Skeletal muscle tissue (tissue), 4 donors: Measurements from ENCODE around the gene INO80B. TPM values are rescaled to one million over a fixed set of nuclear protein-coding genes. Genes with fewer than 3 reads are reported as not detected.
A peak's percentile ranks its signal among the peaks of the same experiment; 100 is the strongest.
"Not testable (repeated sequence)": the region's sequence is repeated elsewhere in the genome, so short reads cannot be mapped to it uniquely, and the experiment has no call there.

Experiments used
- H3K27ac ChIP-seq: one replicate; pipeline ENCODE4 v1.7.0; 2013; ENCODE audit warnings: mild to moderate bottlenecking, low read depth, low read length, inconsistent platforms
- H3K27me3 ChIP-seq, 3 donors: one replicate each; pipeline ENCODE4 v1.7.0; 2013; ENCODE audit warnings: low read length in 3 of 3; ENCODE audit not compliant: control insufficient read depth in 3 of 3, insufficient read depth in 3 of 3
- H3K36me3 ChIP-seq, 3 donors: one replicate each; pipeline ENCODE4 v1.7.0; 2013; ENCODE audit warnings: low read length in 3 of 3; ENCODE audit not compliant: control insufficient read depth in 3 of 3, insufficient read depth in 3 of 3
- H3K4me1 ChIP-seq, 3 donors: one replicate each; pipeline ENCODE4 v1.7.0; 2013; ENCODE audit warnings: low read length in 3 of 3, mild to moderate bottlenecking in 3 of 3; ENCODE audit not compliant: control insufficient read depth in 3 of 3, insufficient read depth in 3 of 3
- H3K4me3 ChIP-seq, 3 donors: one replicate each; pipeline ENCODE4 v1.7.0; 2013; ENCODE audit warnings: low read length in 3 of 3
- H3K9ac ChIP-seq, 3 donors: one replicate each; pipeline ENCODE4 v1.7.0; 2013; ENCODE audit warnings: low read length in 3 of 3, mild to moderate bottlenecking in 3 of 3, moderate library complexity in 2 of 3, low read depth in 1 of 3
- H3K9me3 ChIP-seq, 3 donors: one replicate each; pipeline ENCODE4 v1.7.0; 2013; ENCODE audit warnings: low read length in 3 of 3; ENCODE audit not compliant: control insufficient read depth in 3 of 3
- total RNA-seq: library from RNA; depleted of rRNA; stranded (reverse); fragments of >200 nt; gene quantifications from one replicate; pipeline ENCODE4 v1.2.3, GENCODE V29; 2014
- donor health status: Osteomylitis.

The INO80B gene
- total RNA-seq, 1 donor from 2014 or later, result 12.5 TPM

DNA sequence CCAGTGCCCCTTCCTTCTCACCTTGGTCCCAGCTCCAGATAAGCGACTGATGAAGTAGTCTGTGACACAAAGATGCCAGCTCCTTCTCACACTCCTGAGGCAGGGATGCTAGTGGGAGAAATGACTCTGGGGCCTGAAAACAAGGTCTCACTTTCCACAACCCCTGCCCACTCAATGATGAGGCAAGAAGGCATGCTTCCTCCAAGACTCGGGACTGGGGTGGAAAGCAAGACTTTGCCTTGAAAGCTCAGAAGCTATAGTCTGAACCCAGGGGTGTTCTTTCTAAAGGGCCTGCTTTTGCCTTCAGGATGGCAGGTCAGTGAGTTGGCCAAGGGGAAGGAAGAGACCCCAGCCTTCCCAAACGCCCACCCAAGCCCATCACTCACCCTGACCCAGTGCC, 26.5 kb downstream of the INO80B start:
- Histone ChIP-seq H3K27me3 (no peaks in the 10 kb centered on the region), H3K27ac (no peak overlapping the region), H3K4me3 (peak overlapping the region; percentile 85 to 100 (median 98)), H3K9me3 (no peaks in the 10 kb centered on the region), H3K36me3 (peaks cover 18 to 36% (median 19%) of the 10 kb centered on the region in 3 donors), H3K9ac (peak overlapping the region; percentile 69 to 93 (median 86)), H3K4me1 (peaks cover 22 to 37% (median 26%) of the 10 kb centered on the region in 3 donors)

DNA sequence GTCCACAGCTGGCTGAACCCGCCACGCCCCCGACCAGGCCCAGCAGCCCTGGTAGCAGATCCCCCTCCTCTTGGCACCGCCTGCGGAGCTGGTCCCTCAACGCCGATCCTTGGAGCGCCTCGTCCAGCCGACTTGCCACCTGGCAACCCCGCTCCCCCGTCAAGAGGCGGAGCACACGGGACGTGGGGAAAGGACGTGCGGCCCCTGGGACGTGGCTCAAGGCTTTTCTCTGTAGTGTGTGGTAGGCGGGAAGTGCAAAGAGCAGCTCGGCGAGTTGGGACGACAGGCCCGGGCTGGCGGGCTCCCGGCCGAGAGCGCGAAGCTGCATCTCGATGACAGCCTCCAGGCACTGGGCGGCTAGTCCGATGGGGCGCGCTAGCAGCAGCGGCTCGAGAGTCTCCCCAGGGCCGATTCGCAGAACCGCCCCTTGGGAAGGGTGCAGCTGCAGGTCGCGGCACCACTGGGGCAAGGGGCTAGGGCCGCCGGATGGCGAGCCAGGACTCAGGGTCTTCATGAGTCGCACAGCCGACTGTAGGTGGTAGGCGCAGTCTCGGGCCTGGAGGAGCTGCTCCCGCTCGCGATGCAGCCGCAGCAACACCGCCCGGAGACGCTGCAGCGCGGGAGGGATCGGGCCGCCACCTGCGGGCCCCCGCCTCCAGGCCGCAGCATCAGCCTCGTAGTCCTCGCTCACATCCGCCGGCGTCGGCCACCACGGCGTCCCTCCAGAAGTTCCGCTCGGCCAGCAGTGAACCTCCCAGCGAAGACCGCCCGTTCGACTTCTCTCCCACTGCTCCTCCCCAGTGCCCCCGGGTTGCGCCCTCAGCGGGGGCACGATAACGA, 27.3 kb downstream of the INO80B start:
- peaks cover 17 to 32% (median 22%) of the 10 kb centered on the region in 3 donors for H3K36me3 ChIP-seq
- H3K4me3 ChIP-seq, result peak overlapping the region; percentile 85 to 100 (median 98)
- peak overlapping the region; percentile 69 to 93 (median 86) for H3K9ac ChIP-seq
- H3K4me1 ChIP-seq, result peaks cover 22 to 37% (median 26%) of the 10 kb centered on the region in 3 donors
- no peaks in the 10 kb centered on the region for H3K27me3 ChIP-seq
- peak overlapping the region; percentile 71 for H3K27ac ChIP-seq
- H3K9me3 ChIP-seq, result no peaks in the 10 kb centered on the region

DNA sequence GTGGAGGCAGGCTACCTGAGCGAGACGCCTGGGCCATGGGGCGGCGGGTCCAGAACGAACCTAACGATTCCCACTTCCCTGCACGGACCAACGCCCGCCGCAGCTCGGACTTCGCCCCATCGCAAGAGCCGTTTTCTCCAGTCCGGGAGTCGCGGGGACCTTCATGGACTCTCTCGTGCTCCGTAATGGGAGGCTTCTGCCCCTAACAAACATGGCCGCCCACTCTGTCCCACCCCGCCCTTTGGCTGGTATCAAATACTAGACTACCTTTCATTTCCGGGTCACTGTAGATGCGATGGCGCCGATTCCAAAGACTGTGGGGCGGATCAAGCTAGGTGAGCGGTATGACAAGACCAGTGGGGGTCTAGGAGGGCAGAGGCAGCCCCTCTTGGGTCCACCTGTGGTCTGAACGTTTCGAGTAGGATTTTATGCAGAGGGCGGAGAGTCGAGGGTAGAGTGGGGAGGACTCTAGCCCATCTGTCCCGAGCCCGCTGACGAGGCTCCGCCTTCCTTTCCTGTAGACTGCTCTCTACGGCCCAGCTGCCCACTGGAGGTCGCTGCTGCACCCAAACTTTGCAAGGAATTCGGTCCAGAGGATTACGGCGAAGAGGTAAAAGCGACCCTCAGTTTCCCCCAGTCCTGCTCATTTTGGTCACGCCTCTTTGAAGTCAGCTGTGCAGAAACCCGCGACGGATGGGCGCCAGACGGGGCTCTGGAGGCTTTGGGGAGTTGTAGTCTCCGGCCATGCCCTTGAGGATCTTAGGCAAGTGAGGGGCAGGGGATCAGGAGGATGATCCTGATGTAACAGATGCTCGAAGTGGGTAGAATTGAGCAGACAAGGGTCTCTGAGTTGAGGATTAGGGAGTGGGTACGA, 28.2 kb downstream of the INO80B start, which contains the start of the genes CCDC142 and TTC31:
CCDC142 (minus strand) TSS at position 198 of the 874 bp plus-strand sequence; CDS start at position 37, 161 bp downstream.
TTC31 (plus strand) TSS at position 281 of the 874 bp plus-strand sequence; CDS start at position 296, 15 bp downstream.
- Histone ChIP-seq H3K27me3 (no peaks in the 10 kb centered on the region), H3K4me1 (peaks cover 22 to 37% (median 26%) of the 10 kb centered on the region in 3 donors), H3K9me3 (no peaks in the 10 kb centered on the region), H3K36me3 (peaks cover 12 to 27% (median 22%) of the 10 kb centered on the region in 3 donors), H3K27ac (peak within 1 kb of the TSS; percentile 71), H3K9ac (peak within 1 kb of the TSS; percentile 69 to 93 (median 86)), H3K4me3 (peak within 1 kb of the TSS; percentile 85 to 100 (median 98))

DNA sequence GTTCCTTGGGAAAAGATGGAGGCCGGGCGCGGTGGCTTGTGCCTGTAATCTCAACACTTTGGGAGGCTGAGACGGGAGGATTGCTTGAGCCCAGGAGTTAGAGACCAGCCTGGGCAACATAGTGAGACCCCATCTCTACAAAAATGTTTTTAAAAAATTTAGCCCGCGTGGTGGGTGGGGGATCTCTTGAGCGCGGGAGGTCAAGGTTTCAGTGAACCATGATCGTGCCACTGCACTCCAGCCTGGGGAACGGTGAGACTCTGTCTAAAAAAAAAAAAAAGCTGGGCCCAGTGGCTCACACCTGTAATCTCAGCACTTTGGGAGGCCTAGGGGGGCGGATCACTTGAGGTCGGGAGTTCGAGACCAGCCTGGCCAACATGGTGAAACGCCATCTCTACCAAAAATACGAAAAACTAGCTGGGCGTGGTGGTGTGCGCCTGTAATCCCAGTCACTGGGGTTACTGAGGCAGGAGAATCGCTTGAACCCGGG, 28.8 kb downstream of the INO80B start:
- Histone ChIP-seq H3K9ac (peak overlapping the region; percentile 69 to 93 (median 86)), H3K4me1 (peaks cover 22 to 37% (median 26%) of the 10 kb centered on the region in 3 donors), H3K4me3 (peak overlapping the region; percentile 85 to 100 (median 98)), H3K36me3 (peaks cover 12 to 27% (median 22%) of the 10 kb centered on the region in 3 donors)
- H3K27ac ChIP-seq, H3K27me3 ChIP-seq, H3K9me3 ChIP-seq: not testable (repeated sequence)

DNA sequence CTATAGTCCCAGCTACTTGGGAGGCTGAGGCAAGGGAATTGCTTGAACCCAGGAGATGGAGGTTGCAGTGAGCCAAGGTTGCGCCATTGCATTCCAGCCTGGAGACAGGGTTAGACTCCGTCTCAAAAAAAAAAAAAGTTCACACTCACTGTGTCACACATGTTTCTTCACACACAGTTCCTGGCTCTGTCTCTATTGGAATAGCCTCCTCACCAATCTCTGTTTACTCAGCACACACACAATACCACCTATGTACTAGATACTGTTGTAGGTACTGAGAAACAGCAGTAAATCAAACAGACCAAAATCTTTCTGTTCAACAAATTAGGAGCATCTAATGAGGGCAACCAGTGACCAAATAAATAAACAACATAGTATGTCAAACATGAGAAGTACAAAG, 31.3 kb downstream of the INO80B start:
- no peaks in the 10 kb centered on the region for H3K27me3 ChIP-seq
- no peak overlapping the region for H3K4me3 ChIP-seq
- H3K4me1 ChIP-seq, result peaks cover 16 to 30% (median 20%) of the 10 kb centered on the region in 3 donors
- H3K36me3 ChIP-seq, result peaks cover 23 to 37% (median 25%) of the 10 kb centered on the region in 3 donors
- H3K9ac ChIP-seq, result no peak overlapping the region
- H3K9me3 ChIP-seq, result no peaks in the 10 kb centered on the region
- no peak overlapping the region for H3K27ac ChIP-seq

DNA sequence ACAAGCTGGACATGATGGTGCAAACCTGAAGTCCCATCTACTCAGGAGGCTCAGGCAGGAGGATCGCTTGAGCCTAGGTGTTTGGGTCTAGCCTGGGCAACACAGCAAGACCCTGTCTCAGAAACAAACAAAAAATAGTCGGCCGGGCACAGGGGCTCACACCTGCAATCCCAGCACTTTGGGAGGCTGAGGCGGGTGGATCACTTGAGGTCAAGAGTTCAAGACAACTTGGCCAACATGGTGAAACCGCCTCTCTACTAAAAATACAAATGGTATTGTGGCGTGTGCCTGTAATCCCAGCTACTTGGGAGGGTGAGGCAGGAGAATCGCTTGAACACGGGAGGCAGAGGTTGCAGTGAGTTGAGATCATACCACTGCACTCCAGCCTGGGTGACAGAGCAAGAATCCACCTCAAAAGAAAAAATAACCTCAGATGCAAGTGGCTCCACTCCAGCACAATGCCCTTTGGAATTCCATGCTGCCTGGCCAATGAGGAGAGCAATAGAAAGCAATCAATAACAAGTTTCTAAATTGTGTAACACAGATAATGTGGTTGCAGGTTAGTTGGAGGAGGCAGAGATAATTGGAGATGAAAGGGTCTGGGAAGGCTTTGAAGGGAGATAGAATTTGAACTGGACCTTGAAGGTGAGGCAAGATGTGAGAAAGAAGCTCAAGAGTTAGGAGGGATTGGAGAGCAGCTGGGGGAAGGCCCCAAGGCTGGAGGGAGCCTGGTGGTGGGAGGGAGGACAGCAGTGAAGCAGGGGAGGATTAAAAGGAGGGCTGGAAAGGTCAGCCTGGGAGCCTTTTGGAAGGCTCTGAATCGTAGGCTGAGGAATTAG, 34.0 kb downstream of the INO80B start:
- H3K27me3 ChIP-seq, result no peaks in the 10 kb centered on the region
- H3K9me3 ChIP-seq, result no peaks in the 10 kb centered on the region
- no peak overlapping the region for H3K27ac ChIP-seq
- H3K36me3 ChIP-seq, result peaks cover 48 to 60% (median 51%) of the 10 kb centered on the region in 3 donors
- no peak overlapping the region for H3K9ac ChIP-seq
- H3K4me1 ChIP-seq, result peaks cover 0 to 6% (median 3%) of the 10 kb centered on the region in 3 donors
- no peak overlapping the region for H3K4me3 ChIP-seq

DNA sequence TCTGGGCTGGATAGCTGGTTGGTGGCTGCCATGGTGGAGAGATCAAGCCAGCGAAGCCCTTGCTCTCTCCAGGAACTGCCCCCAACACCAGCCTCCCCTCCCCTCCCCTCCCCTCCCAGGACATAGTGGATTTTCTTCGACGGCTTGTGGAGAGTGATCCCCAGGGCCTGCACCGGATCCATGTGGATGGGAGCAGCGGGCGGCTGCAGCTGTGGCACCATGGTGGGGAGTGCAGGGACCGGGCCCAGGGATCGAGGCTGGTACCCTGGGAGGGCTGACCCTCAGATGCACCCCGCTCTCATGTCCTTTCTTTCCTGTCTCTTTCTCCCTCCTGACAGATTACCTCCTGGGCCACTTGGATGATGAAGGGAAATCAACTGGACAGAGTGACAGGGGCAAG, 35.0 kb downstream of the INO80B start:
- Histone ChIP-seq H3K4me1 (no peaks in the 10 kb centered on the region), H3K9me3 (no peaks in the 10 kb centered on the region), H3K4me3 (no peak overlapping the region), H3K36me3 (peaks cover 50 to 64% (median 57%) of the 10 kb centered on the region in 3 donors), H3K27ac (no peak overlapping the region), H3K9ac (no peak overlapping the region), H3K27me3 (no peaks in the 10 kb centered on the region)

DNA sequence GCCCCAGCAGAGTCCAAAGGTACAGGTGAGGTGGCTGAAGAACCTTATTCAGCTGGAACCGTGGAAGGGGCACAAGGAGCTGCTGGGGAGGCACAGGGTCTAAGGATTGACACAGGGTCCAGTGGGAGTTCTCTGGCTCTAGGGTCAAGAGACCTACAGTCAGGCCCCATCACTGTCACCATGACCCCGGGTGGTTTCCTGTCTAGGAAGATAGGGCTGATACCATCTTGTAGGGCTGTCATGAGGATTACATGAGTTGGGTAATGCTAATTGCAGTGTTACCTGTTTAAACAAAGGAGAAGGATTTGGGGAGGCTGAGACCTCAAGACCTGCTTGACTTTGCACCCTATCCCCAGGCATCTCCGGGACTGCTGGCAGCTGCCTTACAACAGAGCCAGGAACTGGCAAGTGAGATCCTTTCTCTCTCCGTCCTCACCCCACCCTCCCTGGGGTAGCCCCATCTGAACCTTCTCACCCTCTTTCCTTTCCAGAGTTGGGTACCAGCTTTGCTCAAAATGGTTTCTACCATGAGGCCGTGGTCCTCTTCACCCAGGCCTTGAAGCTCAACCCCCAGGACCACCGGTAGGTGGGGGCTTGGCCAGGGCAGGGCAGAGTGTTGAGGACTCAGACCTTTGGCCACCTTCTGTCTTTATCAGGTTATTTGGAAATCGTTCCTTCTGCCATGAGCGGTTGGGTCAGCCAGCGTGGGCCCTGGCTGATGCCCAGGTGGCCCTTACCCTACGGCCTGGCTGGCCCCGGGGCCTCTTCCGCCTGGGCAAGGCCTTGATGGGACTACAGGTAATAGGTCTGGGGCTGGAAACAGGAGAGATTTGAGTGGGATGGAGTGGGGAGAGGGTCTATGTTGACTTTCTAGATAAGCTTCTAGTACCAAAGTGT, 37.0 kb downstream of the INO80B start:
- Histone ChIP-seq H3K4me1 (no peaks in the 10 kb centered on the region), H3K36me3 (peaks cover 46 to 55% (median 50%) of the 10 kb centered on the region in 3 donors), H3K4me3 (no peak overlapping the region), H3K27ac (no peak overlapping the region), H3K9me3 (no peaks in the 10 kb centered on the region), H3K27me3 (peaks cover 2 to 5% (median 4%) of the 10 kb centered on the region in 3 donors), H3K9ac (no peak overlapping the region)
